ENCODE results near the gene PTPRN2.

Gene PTPRN2

GRCh38 chr7:157837561-157837960 lies 750.1 kb downstream of the PTPRN2 start:
- TF ChIP-seq, protein P1, sequence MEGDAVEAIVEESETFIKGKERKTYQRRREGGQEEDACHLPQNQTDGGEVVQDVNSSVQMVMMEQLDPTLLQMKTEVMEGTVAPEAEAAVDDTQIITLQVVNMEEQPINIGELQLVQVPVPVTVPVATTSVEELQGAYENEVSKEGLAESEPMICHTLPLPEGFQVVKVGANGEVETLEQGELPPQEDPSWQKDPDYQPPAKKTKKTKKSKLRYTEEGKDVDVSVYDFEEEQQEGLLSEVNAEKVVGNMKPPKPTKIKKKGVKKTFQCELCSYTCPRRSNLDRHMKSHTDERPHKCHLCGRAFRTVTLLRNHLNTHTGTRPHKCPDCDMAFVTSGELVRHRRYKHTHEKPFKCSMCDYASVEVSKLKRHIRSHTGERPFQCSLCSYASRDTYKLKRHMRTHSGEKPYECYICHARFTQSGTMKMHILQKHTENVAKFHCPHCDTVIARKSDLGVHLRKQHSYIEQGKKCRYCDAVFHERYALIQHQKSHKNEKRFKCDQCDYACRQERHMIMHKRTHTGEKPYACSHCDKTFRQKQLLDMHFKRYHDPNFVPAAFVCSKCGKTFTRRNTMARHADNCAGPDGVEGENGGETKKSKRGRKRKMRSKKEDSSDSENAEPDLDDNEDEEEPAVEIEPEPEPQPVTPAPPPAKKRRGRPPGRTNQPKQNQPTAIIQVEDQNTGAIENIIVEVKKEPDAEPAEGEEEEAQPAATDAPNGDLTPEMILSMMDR (IDR thresholded peaks at IDR 0.05; ENCODE audit: extremely low read depth, insufficient read depth, missing control alignments): no peak
- in situ Hi-C loops (cut with MboI; ENCODE audit: low pct_unique_long_range_greater_than_20kb, low sequenced_read_pairs, unreplicated experiment): no loop called here
- no peak for DNase-seq (ENCODE audit: low spot score)

DNA sequence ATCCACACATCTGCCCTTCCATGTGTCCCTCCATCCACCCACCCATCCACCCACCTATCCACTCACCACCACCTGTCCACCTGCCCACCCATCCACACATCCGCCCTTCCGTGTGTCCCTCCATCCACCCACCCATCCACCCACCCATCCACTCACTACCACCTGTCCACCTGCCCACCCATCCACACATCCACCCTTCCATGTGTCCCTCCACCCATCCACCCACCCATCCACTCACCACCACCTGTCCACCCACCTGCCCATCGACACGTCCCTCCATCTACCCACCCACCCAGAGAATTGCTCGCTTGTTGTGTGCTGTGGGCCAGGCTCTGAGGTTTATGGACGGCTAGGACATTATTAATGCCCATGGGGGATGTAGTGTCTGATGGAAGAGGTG lies 750.6 kb downstream of the PTPRN2 start:
- TF ChIP-seq, protein P1 (IDR thresholded peaks at IDR 0.05; ENCODE audit: extremely low read depth, insufficient read depth, missing control alignments): no peak
- no peak for DNase-seq (ENCODE audit: low spot score)
- in situ Hi-C loops (cut with MboI; ENCODE audit: low pct_unique_long_range_greater_than_20kb, low sequenced_read_pairs, unreplicated experiment): no loop called here

GRCh38 chr7:157834501-157835163 lies 753.0 kb downstream of the PTPRN2 start:
- in situ Hi-C loops (cut with MboI; ENCODE audit: low pct_unique_long_range_greater_than_20kb, low sequenced_read_pairs, unreplicated experiment): no loop called here
- TF ChIP-seq, protein P1 (IDR thresholded peaks at IDR 0.05; ENCODE audit: extremely low read depth, insufficient read depth, missing control alignments): no peak
- DNase-seq (ENCODE audit: low spot score): no peak

GRCh38 chr7:157832866-157833607 lies 754.6 kb downstream of the PTPRN2 start:
- DNase-seq (ENCODE audit: low spot score): no peak
- in situ Hi-C loops (cut with MboI; ENCODE audit: low pct_unique_long_range_greater_than_20kb, low sequenced_read_pairs, unreplicated experiment): no loop called here
- TF ChIP-seq, protein P1 (IDR thresholded peaks at IDR 0.05; ENCODE audit: extremely low read depth, insufficient read depth, missing control alignments): no peak

DNA sequence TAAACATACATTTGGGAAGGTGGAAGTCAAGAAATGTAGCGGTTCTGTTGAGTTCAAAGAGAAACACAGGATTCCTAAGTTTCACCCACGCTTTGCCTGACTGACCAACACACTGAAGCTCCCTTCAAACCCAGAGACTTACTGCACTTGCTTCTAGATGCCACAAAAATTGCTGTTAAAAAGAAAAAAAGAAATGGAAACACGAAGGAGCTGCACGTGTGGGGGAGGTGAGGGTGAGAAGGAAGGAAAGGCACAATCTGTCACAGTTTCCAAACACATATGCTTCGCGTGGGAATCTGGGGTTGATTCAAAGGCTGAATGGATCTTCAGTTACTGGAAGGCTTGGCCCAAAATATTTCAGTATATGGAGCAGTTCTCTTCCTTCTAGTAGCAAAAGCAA lies 755.2 kb downstream of the PTPRN2 start:
- in situ Hi-C loops (cut with MboI; ENCODE audit: low pct_unique_long_range_greater_than_20kb, low sequenced_read_pairs, unreplicated experiment): no loop called here
- DNase-seq (ENCODE audit: low spot score): no peak
- TF ChIP-seq, protein P1 (IDR thresholded peaks at IDR 0.05; ENCODE audit: extremely low read depth, insufficient read depth, missing control alignments): no peak

GRCh38 chr7:157832006-157832405 lies 755.6 kb downstream of the PTPRN2 start:
- no peak for DNase-seq (ENCODE audit: low spot score)
- in situ Hi-C loops (cut with MboI; ENCODE audit: low pct_unique_long_range_greater_than_20kb, low sequenced_read_pairs, unreplicated experiment): no loop called here
- TF ChIP-seq, protein P1 (IDR thresholded peaks at IDR 0.05; ENCODE audit: extremely low read depth, insufficient read depth, missing control alignments): no peak
